Measurements from ENCODE around the gene C20orf173. TPM values are rescaled to one million over a fixed set of nuclear protein-coding genes. Genes with fewer than 3 reads are reported as not detected.

The C20orf173 gene
- total RNA-seq, 4 donors from 2014 or later = not detected

GRCh38 chr20:35504751-35505150 is 24.7 kb downstream of the C20orf173 start:
- WGBS, 2 donors = 90 to 96% methylated on average over 5 of the region's 5 CpGs
- H3K36me3 ChIP-seq = peaks cover 0 to 99% (median 45%) of the 10 kb centered on the region in 3 donors
- H3K9me3 ChIP-seq = no peaks in the 10 kb centered on the region
- no peak overlapping the region for H3K27ac ChIP-seq
- no peak overlapping the region for H3K4me3 ChIP-seq
- H3K27me3 ChIP-seq = no peaks in the 10 kb centered on the region
- TF ChIP-seq, protein P1, sequence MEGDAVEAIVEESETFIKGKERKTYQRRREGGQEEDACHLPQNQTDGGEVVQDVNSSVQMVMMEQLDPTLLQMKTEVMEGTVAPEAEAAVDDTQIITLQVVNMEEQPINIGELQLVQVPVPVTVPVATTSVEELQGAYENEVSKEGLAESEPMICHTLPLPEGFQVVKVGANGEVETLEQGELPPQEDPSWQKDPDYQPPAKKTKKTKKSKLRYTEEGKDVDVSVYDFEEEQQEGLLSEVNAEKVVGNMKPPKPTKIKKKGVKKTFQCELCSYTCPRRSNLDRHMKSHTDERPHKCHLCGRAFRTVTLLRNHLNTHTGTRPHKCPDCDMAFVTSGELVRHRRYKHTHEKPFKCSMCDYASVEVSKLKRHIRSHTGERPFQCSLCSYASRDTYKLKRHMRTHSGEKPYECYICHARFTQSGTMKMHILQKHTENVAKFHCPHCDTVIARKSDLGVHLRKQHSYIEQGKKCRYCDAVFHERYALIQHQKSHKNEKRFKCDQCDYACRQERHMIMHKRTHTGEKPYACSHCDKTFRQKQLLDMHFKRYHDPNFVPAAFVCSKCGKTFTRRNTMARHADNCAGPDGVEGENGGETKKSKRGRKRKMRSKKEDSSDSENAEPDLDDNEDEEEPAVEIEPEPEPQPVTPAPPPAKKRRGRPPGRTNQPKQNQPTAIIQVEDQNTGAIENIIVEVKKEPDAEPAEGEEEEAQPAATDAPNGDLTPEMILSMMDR (IDR thresholded peaks at IDR 0.05) = no peak
- no peak for TF ChIP-seq EP300 (IDR thresholded peaks at IDR 0.05)
- TF ChIP-seq POLR2A (IDR thresholded peaks at IDR 0.05) = no peak
- DNase-seq (ENCODE audit: low spot score in 2 of 2) = no peak
- no peaks in the 10 kb centered on the region for H3K4me1 ChIP-seq

- 71 to 84% methylated on average over 13 to 16 of the region's 16 CpGs for WGBS, 2 donors
- H3K4me1 ChIP-seq = no peaks in the 10 kb centered on the region
Observed at GRCh38 chr20:35503841-35504561, 25.5 kb downstream of the C20orf173 start.

GRCh38 chr20:35503281-35503680 is 26.2 kb downstream of the C20orf173 start:
- DNase-seq (ENCODE audit: low spot score in 2 of 2) = no peak
- H3K9me3 ChIP-seq = no peaks in the 10 kb centered on the region
- H3K4me1 ChIP-seq = no peaks in the 10 kb centered on the region
- H3K4me3 ChIP-seq = no peak overlapping the region
- TF ChIP-seq, protein P1 (IDR thresholded peaks at IDR 0.05) = no peak
- TF ChIP-seq EP300 (IDR thresholded peaks at IDR 0.05) = no peak
- no peak for TF ChIP-seq POLR2A (IDR thresholded peaks at IDR 0.05)
- no peak overlapping the region for H3K27ac ChIP-seq
- whole genome bisulfite sequencing, 2 donors = 94 to 95% methylated on average over 10 of the region's 10 CpGs
- H3K27me3 ChIP-seq = no peaks in the 10 kb centered on the region
- peaks cover 0 to 99% (median 33%) of the 10 kb centered on the region in 3 donors for H3K36me3 ChIP-seq

More at GRCh38 chr20:35503841-35504561, 25.5 kb downstream of the C20orf173 start:
- no peak for DNase-seq (ENCODE audit: low spot score in 2 of 2)
- TF ChIP-seq, protein P1 (IDR thresholded peaks at IDR 0.05) = no peak
- TF ChIP-seq EP300 (IDR thresholded peaks at IDR 0.05) (no peak), POLR2A (IDR thresholded peaks at IDR 0.05) (no peak)
- peaks cover 0 to 99% (median 38%) of the 10 kb centered on the region in 3 donors for H3K36me3 ChIP-seq
- H3K27ac ChIP-seq = no peak overlapping the region
- no peaks in the 10 kb centered on the region for H3K9me3 ChIP-seq
- H3K27me3 ChIP-seq = no peaks in the 10 kb centered on the region
- no peak overlapping the region for H3K4me3 ChIP-seq

DNA sequence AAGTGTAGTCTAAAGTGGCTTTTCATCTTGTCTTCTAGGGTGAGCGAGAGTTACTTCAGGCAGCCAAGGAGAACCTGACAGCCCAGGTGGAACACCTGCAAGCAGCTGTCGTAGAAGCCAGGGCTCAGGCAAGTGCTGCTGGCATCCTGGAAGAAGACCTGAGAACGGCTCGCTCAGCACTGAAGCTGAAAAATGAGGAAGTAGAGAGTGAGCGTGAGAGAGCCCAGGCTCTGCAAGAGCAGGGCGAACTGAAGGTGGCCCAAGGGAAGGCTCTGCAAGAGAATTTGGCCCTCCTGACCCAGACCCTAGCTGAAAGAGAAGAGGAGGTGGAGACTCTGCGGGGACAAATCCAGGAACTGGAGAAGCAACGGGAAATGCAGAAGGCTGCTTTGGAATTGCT is 27.1 kb downstream of the C20orf173 start:
- 76 to 83% methylated on average over 8 of the region's 8 CpGs for WGBS, 2 donors
- Histone ChIP-seq H3K4me1 (no peaks in the 10 kb centered on the region), H3K9me3 (no peaks in the 10 kb centered on the region), H3K27ac (no peak overlapping the region), H3K4me3 (no peak overlapping the region), H3K27me3 (no peaks in the 10 kb centered on the region), H3K36me3 (peaks cover 0 to 99% (median 32%) of the 10 kb centered on the region in 3 donors)
- DNase-seq (ENCODE audit: low spot score in 2 of 2) = no peak
- TF ChIP-seq, protein P1 (IDR thresholded peaks at IDR 0.05) = no peak
- TF ChIP-seq POLR2A (IDR thresholded peaks at IDR 0.05) (no peak), EP300 (IDR thresholded peaks at IDR 0.05) (no peak)

DNA sequence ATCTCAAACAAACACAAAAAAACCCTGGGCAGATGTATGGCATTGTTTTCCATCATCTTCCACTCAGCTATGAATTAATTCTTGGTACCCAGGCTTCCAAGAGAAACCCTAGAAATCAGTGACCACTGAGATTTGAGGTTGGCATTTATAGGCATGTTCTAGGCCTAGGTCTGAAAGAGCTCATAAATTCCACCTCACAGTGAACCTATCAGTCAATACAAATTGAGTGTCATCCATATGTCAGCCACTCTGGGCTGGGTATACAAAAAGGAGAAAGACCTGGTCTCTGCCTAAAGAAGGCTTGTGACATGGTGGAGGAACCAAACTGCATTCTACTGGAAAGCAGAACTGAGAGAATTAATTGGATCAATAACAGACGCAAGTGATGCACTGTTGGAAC is 30.2 kb downstream of the C20orf173 start:
- Histone ChIP-seq H3K27ac (no peak overlapping the region), H3K9me3 (no peaks in the 10 kb centered on the region), H3K4me3 (no peak overlapping the region), H3K27me3 (no peaks in the 10 kb centered on the region), H3K4me1 (no peaks in the 10 kb centered on the region), H3K36me3 (peaks cover 0 to 100% (median 49%) of the 10 kb centered on the region in 3 donors)
- TF ChIP-seq, protein P1 (IDR thresholded peaks at IDR 0.05) = no peak
- no peak for TF ChIP-seq EP300 (IDR thresholded peaks at IDR 0.05)
- no peak for TF ChIP-seq POLR2A (IDR thresholded peaks at IDR 0.05)
- DNase-seq (ENCODE audit: low spot score in 2 of 2) = no peak
- 80 to 86% methylated on average over 1 of the region's 1 CpG for WGBS, 2 donors
